ENCODE results near the gene ATE1. TPM values are rescaled to one million over a fixed set of nuclear protein-coding genes. Genes with fewer than 3 reads are reported as not detected.
"Not testable (repeated sequence)": the region's sequence is repeated elsewhere in the genome, so short reads cannot be mapped to it uniquely, and the experiment has no call there.

ATE1 gene
- total RNA-seq, 1 experiment from 2014 or later: 39.2 TPM

DNA sequence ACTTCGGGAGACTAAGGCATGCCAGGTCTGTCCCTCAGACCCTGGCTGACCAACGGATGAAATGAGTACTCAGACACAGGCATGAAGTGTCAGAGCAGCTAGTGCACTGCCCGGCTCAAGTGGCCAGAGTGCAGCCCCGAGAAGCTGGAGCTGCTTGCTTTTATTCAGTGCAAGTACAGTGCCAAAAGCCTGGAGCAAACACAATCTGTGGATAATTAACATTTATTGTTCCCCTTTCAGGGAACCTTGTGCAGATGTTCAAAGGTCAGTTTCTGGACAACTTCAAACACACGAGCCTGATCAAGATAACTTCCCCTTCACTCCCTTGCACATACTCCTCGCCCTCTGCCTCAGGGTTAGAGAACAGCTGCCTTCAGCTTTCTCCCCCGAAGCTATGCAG is 7.9 kb upstream of the ATE1 start:
- no peak overlapping the region for H3K4me2 ChIP-seq (ENCODE audit: low read length)
- ATAC-seq (no peak; the same call in 1 of the 2 replicates), DNase-seq (ENCODE audit: low read depth, low spot score) (no peak)
- H3K79me2 ChIP-seq (ENCODE audit: insufficient read depth, low read length): no peaks in the 10 kb centered on the region
- no peak for TF ChIP-seq TCF7L2 (IDR thresholded peaks at IDR 0.05; ENCODE audit: borderline replicate concordance, extremely low read depth, insufficient read depth, insufficient read length)
- TF ChIP-seq POLR2AphosphoS5 (IDR thresholded peaks at IDR 0.05; ENCODE audit: low read depth, low read length): no peak
- TF ChIP-seq CBX3 (IDR thresholded peaks at IDR 0.05; ENCODE audit: low read depth): no peak
- TF ChIP-seq SIN3A (IDR thresholded peaks at IDR 0.05; ENCODE audit: low read depth): no peak
- TF ChIP-seq POLR2A (IDR thresholded peaks at IDR 0.05; ENCODE audit: borderline replicate concordance, extremely low read depth, insufficient read depth, insufficient read length): no peak
- H3K27me3 ChIP-seq (ENCODE audit: insufficient read depth, low read length): no peaks in the 10 kb centered on the region
- H3K9ac ChIP-seq (ENCODE audit: low read length): no peak overlapping the region
- POLR2A ChIA-PET: no interaction called here
- H3K4me1 ChIP-seq (ENCODE audit: control insufficient read depth in 1 of 2, insufficient read depth in 2 of 2, low read length in 2 of 2): no peaks in the 10 kb centered on the region
- H3K9me2 ChIP-seq (ENCODE audit: insufficient read depth): no peaks in the 10 kb centered on the region
- H3K27ac ChIP-seq (ENCODE audit: low read depth, low read length): no peak overlapping the region
- no peaks in the 10 kb centered on the region for H3K36me3 ChIP-seq (ENCODE audit: control insufficient read depth in 1 of 2, insufficient read depth in 2 of 2, low read length in 2 of 2)
- CTCF ChIA-PET: no interaction called here
- H3K4me3 ChIP-seq (replicated peaks in 1 of 2; ENCODE audit: low read depth in 1 of 2, low read length in 2 of 2): no peak overlapping the region
- H3K9me3 ChIP-seq (ENCODE audit: control insufficient read depth in 1 of 2, insufficient read depth in 1 of 2, low read depth in 1 of 2, low read length in 2 of 2): no peaks in the 10 kb centered on the region
- intact Hi-C loops (cut with micrococcal nuclease): no loop called here
- RAD21 ChIA-PET (ENCODE audit: low non-redundant PET in 1 of 2, low total read pairs in 2 of 2, uncharacterized antibody in 2 of 2, unreplicated experiment in 2 of 2): no interaction called here
- H4K20me1 ChIP-seq (ENCODE audit: insufficient read depth): no peaks in the 10 kb centered on the region
- H2AFZ ChIP-seq (ENCODE audit: low read depth, low read length, poor library complexity, severe bottlenecking): no peak overlapping the region
- no TSS peak for BruUV-seq (replicated peaks)

DNA sequence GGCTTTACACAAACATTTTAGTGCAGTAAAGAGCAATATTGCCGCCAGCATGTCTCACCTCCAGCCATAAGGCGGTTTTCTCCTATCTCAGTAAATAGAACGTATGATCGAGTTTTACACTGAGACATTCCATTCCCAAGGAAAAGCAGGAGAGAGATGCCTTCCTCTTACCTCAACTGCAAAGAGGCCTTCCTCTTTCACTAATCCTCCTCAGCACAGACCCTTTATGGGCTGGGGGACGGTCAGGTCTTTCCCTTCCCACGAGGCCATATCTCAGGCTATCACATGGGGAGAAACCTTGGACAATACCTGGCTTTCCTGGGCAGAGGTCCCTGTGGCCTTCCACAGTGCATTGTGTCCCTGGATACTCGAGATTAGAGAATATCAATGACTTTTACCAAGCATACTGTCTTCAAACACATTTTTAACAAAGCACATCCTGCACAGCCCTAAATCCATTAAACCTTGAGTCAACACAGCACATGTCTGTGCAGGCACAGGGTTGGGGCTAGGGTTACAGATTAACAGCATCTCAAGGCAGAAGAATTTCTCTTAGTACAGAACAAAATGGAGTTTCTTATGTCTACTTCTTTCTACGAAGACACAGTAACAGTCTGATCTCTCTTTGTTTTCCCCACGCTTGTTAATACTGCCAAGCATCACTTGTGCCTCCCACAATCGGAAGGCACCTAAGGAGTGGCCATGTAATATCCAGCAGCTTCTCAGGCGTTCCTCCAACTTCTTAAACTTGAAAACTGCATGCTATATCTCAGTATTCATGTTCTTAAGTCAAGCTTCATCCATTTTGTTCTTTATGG is 2.6 kb upstream of the ATE1 start:
- CTCF ChIA-PET; H3K27ac ChIP-seq (ENCODE audit: low read depth, low read length); BruUV-seq (replicated peaks); H4K20me1 ChIP-seq (ENCODE audit: insufficient read depth); POLR2A ChIA-PET; RAD21 ChIA-PET (ENCODE audit: low non-redundant PET in 1 of 2, low total read pairs in 2 of 2, uncharacterized antibody in 2 of 2, unreplicated experiment in 2 of 2); H3K4me3 ChIP-seq (replicated peaks in 1 of 2; ENCODE audit: low read depth in 1 of 2, low read length in 2 of 2); DNase-seq (ENCODE audit: low read depth, low spot score); H3K4me2 ChIP-seq (ENCODE audit: low read length); H3K9me3 ChIP-seq (ENCODE audit: control insufficient read depth in 1 of 2, insufficient read depth in 1 of 2, low read depth in 1 of 2, low read length in 2 of 2); intact Hi-C loops (cut with micrococcal nuclease); H3K9ac ChIP-seq (ENCODE audit: low read length); ATAC-seq; H3K36me3 ChIP-seq (ENCODE audit: control insufficient read depth in 1 of 2, insufficient read depth in 2 of 2, low read length in 2 of 2); H2AFZ ChIP-seq (ENCODE audit: low read depth, low read length, poor library complexity, severe bottlenecking); H3K9me2 ChIP-seq (ENCODE audit: insufficient read depth); H3K27me3 ChIP-seq (ENCODE audit: insufficient read depth, low read length): not testable (repeated sequence)
- Histone ChIP-seq H3K79me2 (ENCODE audit: insufficient read depth, low read length) (peaks cover 22% of the 10 kb centered on the region), H3K4me1 (ENCODE audit: control insufficient read depth in 1 of 2, insufficient read depth in 2 of 2, low read length in 2 of 2) (peaks cover 10 to 17% of the 10 kb centered on the region in 2 experiments; a peak in 3 of 4 replicates)
- 0 out of 2 replicates have a peak, but pooled peaks have one; percentile 3 for TF ChIP-seq ZFX (IDR thresholded peaks at IDR 0.05)

DNA sequence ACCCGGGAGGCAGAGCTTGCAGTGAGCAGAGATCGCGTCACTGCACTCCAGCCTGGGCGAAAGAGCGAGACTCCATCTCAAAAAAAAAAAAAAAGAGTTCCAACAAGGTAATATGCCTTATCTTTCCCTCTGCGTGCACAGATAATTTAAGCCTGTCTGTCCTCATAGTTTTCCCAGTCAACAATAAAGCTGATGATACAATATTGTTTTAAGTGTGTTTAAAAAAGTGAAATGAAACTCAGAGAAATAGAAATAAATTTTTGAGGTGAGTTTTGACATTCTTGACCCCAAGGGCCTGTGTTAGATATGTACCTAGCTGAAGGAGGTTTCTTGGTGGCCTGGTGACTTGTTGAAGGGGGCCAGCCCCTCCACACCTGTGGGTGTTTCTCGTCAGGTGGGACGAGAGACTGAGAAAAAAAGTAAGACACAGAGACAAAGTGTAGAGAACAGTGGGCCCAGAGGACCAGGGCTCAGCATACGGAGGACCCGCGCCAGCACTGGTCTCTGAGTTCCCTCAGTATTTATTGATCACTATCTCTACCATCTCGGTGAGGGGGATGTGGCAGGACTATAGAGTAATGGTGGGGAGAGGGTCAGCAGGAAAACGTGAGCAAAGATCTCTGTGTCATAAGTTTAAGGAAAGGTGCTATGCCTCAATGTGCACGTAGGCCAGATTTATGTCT is 1.9 kb upstream of the ATE1 start:
- H3K9me2 ChIP-seq (ENCODE audit: insufficient read depth); H3K9ac ChIP-seq (ENCODE audit: low read length); H3K27ac ChIP-seq (ENCODE audit: low read depth, low read length); H3K4me2 ChIP-seq (ENCODE audit: low read length); H4K20me1 ChIP-seq (ENCODE audit: insufficient read depth); DNase-seq (ENCODE audit: low read depth, low spot score); POLR2A ChIA-PET; H2AFZ ChIP-seq (ENCODE audit: low read depth, low read length, poor library complexity, severe bottlenecking); CTCF ChIA-PET; H3K36me3 ChIP-seq (ENCODE audit: control insufficient read depth in 1 of 2, insufficient read depth in 2 of 2, low read length in 2 of 2); H3K27me3 ChIP-seq (ENCODE audit: insufficient read depth, low read length); H3K4me3 ChIP-seq (replicated peaks in 1 of 2; ENCODE audit: low read depth in 1 of 2, low read length in 2 of 2); BruUV-seq (replicated peaks); ATAC-seq; H3K9me3 ChIP-seq (ENCODE audit: control insufficient read depth in 1 of 2, insufficient read depth in 1 of 2, low read depth in 1 of 2, low read length in 2 of 2): not testable (repeated sequence)
- Histone ChIP-seq H3K79me2 (ENCODE audit: insufficient read depth, low read length) (peaks cover 29% of the 10 kb centered on the region), H3K4me1 (ENCODE audit: control insufficient read depth in 1 of 2, insufficient read depth in 2 of 2, low read length in 2 of 2) (peaks cover 10 to 17% of the 10 kb centered on the region in 2 experiments; a peak in 3 of 4 replicates)
- RAD21 ChIA-PET (ENCODE audit: low non-redundant PET in 1 of 2, low total read pairs in 2 of 2, uncharacterized antibody in 2 of 2, unreplicated experiment in 2 of 2): interaction anchor here in 1 of 2 experiments (0.6 kb wide), 1 partner anchor 43 kb away, joined by 3 read pairs; no protein-coding TSS in a partner anchor
- intact Hi-C loops (cut with micrococcal nuclease): loop anchor here (2.0 to 10.0 kb wide), 5 partner anchors 45 to 605 kb away; partner anchors contain the start of gene NSMCE4A

Measured in HCT116 (cell line).